A549 (cell line): ENCODE results near the gene ASB1.

ENCODE experiments used
- BHLHE40 ChIP-seq: IDR thresholded peaks from 2 replicates; pipeline ENCODE4 v1.6.1; 2012; ENCODE audit warnings: low read depth, low read length, inconsistent platforms
- CEBPB ChIP-seq, 2 experiments: fragments of >200 bp in 1 of 2; sonication (Bioruptor Twin) in 1 of 2; formaldehyde crosslinking in 1 of 2; IDR thresholded peaks; 2 replicates each; pipeline ENCODE4 v1.6.1; 2012 to 2016
- CTCF ChIP-seq: fragments of >200 bp; sonication (Bioruptor Twin); formaldehyde crosslinking; IDR thresholded peaks from 3 replicates; pipeline ENCODE4 v1.5.1; 2016
- E2F6 ChIP-seq: IDR thresholded peaks from 2 replicates; pipeline ENCODE4 v1.6.1; 2012; ENCODE audit warnings: low read depth, borderline replicate concordance
- ESRRA ChIP-seq: fragments of 150-350 bp; IDR thresholded peaks from 2 replicates; pipeline ENCODE4 v1.6.1; 2014; ENCODE audit warnings: mild to moderate bottlenecking, low read length, borderline replicate concordance
- HMGXB4 ChIP-seq: fragments of 250-450 bp; sonication (Bioruptor Pico); IDR thresholded peaks from 2 replicates; pipeline ENCODE4 v1.5.0; 2021; ENCODE audit warnings: mild to moderate bottlenecking, moderate library complexity, borderline replicate concordance
- HOXA7 ChIP-seq: fragments of 250-450 bp; sonication (Bioruptor Pico); IDR thresholded peaks from 2 replicates; pipeline ENCODE4 v1.5.0; 2020; ENCODE audit warnings: mild to moderate bottlenecking, moderate library complexity
- JUN ChIP-seq, 2 experiments: fragments of >200 bp; sonication (Bioruptor Twin); formaldehyde crosslinking; IDR thresholded peaks; 2 replicates in 1 of 2; 3 replicates in 1 of 2; pipeline ENCODE4 v1.6.1; 2016 to 2017
- KDM1A ChIP-seq: fragments of 200-600 bp; sonication (generic); IDR thresholded peaks from 2 replicates; pipeline ENCODE4 v1.6.1; 2016; ENCODE audit warnings: low read depth, mild to moderate bottlenecking
- MAZ ChIP-seq: fragments of 150-350 bp; IDR thresholded peaks from 2 replicates; pipeline ENCODE4 v1.6.1; 2014; ENCODE audit warnings: antibody characterized with exemption, low read depth, low read length, borderline replicate concordance
- POLR2A ChIP-seq: IDR thresholded peaks from 2 replicates; pipeline ENCODE4 v1.6.1; 2012; ENCODE audit warnings: mild to moderate bottlenecking, low read length
- RFX5 ChIP-seq: fragments of 450-650 bp; IDR thresholded peaks from 2 replicates; pipeline ENCODE4 v1.7.1; 2014; ENCODE audit warnings: antibody characterized with exemption, mild to moderate bottlenecking, moderate library complexity
- SMC3 ChIP-seq: fragments of >200 bp; sonication (Bioruptor Twin); formaldehyde crosslinking; IDR thresholded peaks from 3 replicates; pipeline ENCODE4 v1.6.1; 2018; ENCODE audit warnings: inconsistent platforms

GRCh38 chr2:238428866-238429265 is 2.1 kb downstream of the ASB1 start:
- TF ChIP-seq KDM1A (no peak), CTCF (no peak), RFX5 (no peak), BHLHE40 (no peak), POLR2A (no peak), HOXA7 (no peak), JUN (IDR thresholded peaks at IDR 0.05) (no peak), MAZ (no peak), SMC3 (no peak), CEBPB (IDR thresholded peaks at IDR 0.05) (no peak), E2F6 (no peak), ESRRA (no peak), HMGXB4 (CRISPR knock-in tag) (no peak)
